HepG2 (cell line): ENCODE results near the gene SDC4. TPM values are rescaled to one million over a fixed set of nuclear protein-coding genes. Genes with fewer than 3 reads are reported as not detected.
A peak's percentile ranks its signal among the peaks of the same experiment; 100 is the strongest.

ENCODE experiments used
- ATF7-NPFF ChIP-seq: sonication (generic); formaldehyde crosslinking; IDR thresholded peaks from 2 replicates; pipeline ENCODE4 v1.8.1; 2023; ENCODE audit warnings: mild to moderate bottlenecking, low read depth, missing genetic modification reagents, moderate library complexity
- CHCHD3 ChIP-seq: sonication (generic); formaldehyde crosslinking; IDR thresholded peaks from 2 replicates; pipeline ENCODE4 v1.8.0; 2022; ENCODE audit warnings: mild to moderate bottlenecking, missing genetic modification reagents, moderate library complexity
- FOXO1 ChIP-seq: sonication (generic); formaldehyde crosslinking; IDR thresholded peaks from 2 replicates; pipeline ENCODE4 v1.4.0; 2020; ENCODE audit warnings: missing genetic modification reagents
- HDAC2 ChIP-seq: sonication (generic); formaldehyde crosslinking; IDR thresholded peaks from 2 replicates; pipeline ENCODE4 v1.4.0; 2020; ENCODE audit warnings: missing genetic modification reagents
- HNRNPL ChIP-seq: fragments of 200-400 bp; formaldehyde crosslinking; IDR thresholded peaks from 2 replicates; pipeline ENCODE4 v1.6.1; 2017; ENCODE audit warnings: mild to moderate bottlenecking, low read depth, low read length
- HNRNPUL1 ChIP-seq: fragments of 200-400 bp; formaldehyde crosslinking; IDR thresholded peaks from 2 replicates; pipeline ENCODE4 v1.6.1; 2017; ENCODE audit warnings: low read depth, mild to moderate bottlenecking, low read length, moderate library complexity
- JDP2 ChIP-seq: sonication (generic); formaldehyde crosslinking; IDR thresholded peaks from 2 replicates; pipeline ENCODE4 v1.8.1; 2022; ENCODE audit warnings: missing genetic modification reagents, borderline replicate concordance
- KMT2B ChIP-seq: IDR thresholded peaks from 2 replicates; pipeline ENCODE4 v1.6.1; 2016; ENCODE audit warnings: missing genetic modification reagents, missing compliant biosample characterization
- MLLT10 ChIP-seq: sonication (generic); formaldehyde crosslinking; IDR thresholded peaks from 2 replicates; pipeline ENCODE4 v1.4.0; 2020; ENCODE audit warnings: missing genetic modification reagents
- NCOR1 ChIP-seq: fragments of 200-600 bp; sonication (generic); IDR thresholded peaks from 2 replicates; pipeline ENCODE4 v1.7.0; 2017; ENCODE audit warnings: antibody characterized with exemption, low read length, borderline replicate concordance
- NR2F6 ChIP-seq, 2 experiments: IDR thresholded peaks; 2 replicates each; pipeline ENCODE4 v1.6.1; 2016; ENCODE audit warnings: antibody characterized with exemption in 1 of 2, mild to moderate bottlenecking in 1 of 2
- REXO4 ChIP-seq: sonication (generic); formaldehyde crosslinking; IDR thresholded peaks from 2 replicates; pipeline ENCODE4 v1.8.0; 2022; ENCODE audit warnings: missing genetic modification reagents, mild to moderate bottlenecking, borderline replicate concordance
- SAP130 ChIP-seq: IDR thresholded peaks from 2 replicates; pipeline ENCODE4 v1.6.1; 2016; ENCODE audit warnings: low read depth
- SMAD9 ChIP-seq: sonication (generic); formaldehyde crosslinking; IDR thresholded peaks from 2 replicates; pipeline ENCODE4 v1.5.1; 2020; ENCODE audit warnings: mild to moderate bottlenecking, missing genetic modification reagents
- TBX2 ChIP-seq: sonication (generic); formaldehyde crosslinking; IDR thresholded peaks from 2 replicates; pipeline ENCODE4 v1.5.0; 2020; ENCODE audit warnings: missing genetic modification reagents, mild to moderate bottlenecking, borderline replicate concordance
- XBP1 ChIP-seq: sonication (generic); formaldehyde crosslinking; IDR thresholded peaks from 2 replicates; pipeline ENCODE4 v1.5.0; 2020; ENCODE audit warnings: missing genetic modification reagents
- YEATS2 ChIP-seq: sonication (generic); formaldehyde crosslinking; IDR thresholded peaks from 2 replicates; pipeline ENCODE4 v1.4.0; 2020; ENCODE audit warnings: missing genetic modification reagents, borderline replicate concordance
- ZBTB7B ChIP-seq: sonication (generic); formaldehyde crosslinking; IDR thresholded peaks from 2 replicates; pipeline ENCODE4 v1.4.0; 2020; ENCODE audit warnings: missing genetic modification reagents
- polyA plus RNA-seq, 8 experiments: library from polyadenylated mRNA; depleted of rRNA in 3 of 8; stranded (reverse) in 7 of 8; unstranded in 1 of 8; fragments of >200 nt; fragmentation: Illumina TruSeq in 4 of 8; extraction: Trizol in 4 of 8; gene quantifications; 2 replicates each; pipeline versions ENCODE4 v1.2.1 to v1.2.3, GENCODE V29; 2011 to 2016; ENCODE audit warnings: low read depth in 4 of 8, missing spikeins in 1 of 8, mixed read lengths in 1 of 8; ENCODE audit not compliant: insufficient read depth in 1 of 8
- total RNA-seq, 5 experiments: library from RNA; depleted of rRNA; stranded (reverse); fragments of >200 nt; fragmentation: Illumina TruSeq; extraction: Trizol; gene quantifications; 2 replicates each; pipeline ENCODE4 v1.2.3, GENCODE V29; 2016; ENCODE audit warnings: low read depth in 1 of 5
- TF ChIP-seq, protein P1 (sequence below): sonication (generic); formaldehyde crosslinking; IDR thresholded peaks from 2 replicates; pipeline ENCODE4 v1.9.0; 2022; ENCODE audit warnings: missing genetic modification reagents, mild to moderate bottlenecking, borderline replicate concordance
- TF ChIP-seq, protein P2 (sequence below): sonication (generic); formaldehyde crosslinking; IDR thresholded peaks from 2 replicates; pipeline ENCODE4 v1.5.1; 2020; ENCODE audit warnings: missing genetic modification reagents, mild to moderate bottlenecking, borderline replicate concordance
- TF ChIP-seq, protein P3 (sequence below): sonication (generic); formaldehyde crosslinking; IDR thresholded peaks from 2 replicates; pipeline ENCODE4 v1.4.0; 2020; ENCODE audit warnings: missing genetic modification reagents
- TF ChIP-seq, protein P4 (sequence below): IDR thresholded peaks from 2 replicates; pipeline ENCODE4 v1.6.1; 2016; ENCODE audit warnings: missing biosample characterization, missing genetic modification reagents, low read depth
- TF ChIP-seq, protein P5 (sequence below): sonication (generic); formaldehyde crosslinking; IDR thresholded peaks from 2 replicates; pipeline ENCODE4 v1.4.0; 2020; ENCODE audit warnings: mild to moderate bottlenecking, missing genetic modification reagents, borderline replicate concordance

SDC4 gene
- total and polyA plus RNA-seq, 2 of the 13 experiments (the other 11 are each of a cell fraction or from before 2014, with no cell fraction given) = 49.0 to 65.1 TPM

DNA sequence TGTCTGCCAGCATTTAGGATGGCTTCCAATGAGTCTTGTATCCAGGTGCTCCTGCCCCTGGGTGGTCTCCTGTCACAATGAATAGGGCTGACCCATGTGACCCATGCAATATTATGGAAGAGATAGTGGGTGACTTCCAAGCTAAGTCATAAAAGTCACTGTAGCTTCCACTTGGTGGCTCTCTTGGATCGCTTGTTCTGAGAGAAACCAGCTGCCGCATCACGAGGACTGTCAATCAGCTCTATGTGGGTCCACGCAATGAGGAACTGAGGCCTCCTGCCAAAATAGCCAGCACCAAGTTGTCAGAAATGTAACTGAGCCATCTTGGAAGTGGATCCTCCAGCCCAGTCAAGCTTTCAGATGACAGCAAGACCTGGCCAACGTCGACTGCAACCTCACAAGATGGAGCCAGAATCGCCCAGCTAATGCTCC, 25.3 kb downstream of the SDC4 start (continued):
- TF ChIP-seq, protein P1, sequence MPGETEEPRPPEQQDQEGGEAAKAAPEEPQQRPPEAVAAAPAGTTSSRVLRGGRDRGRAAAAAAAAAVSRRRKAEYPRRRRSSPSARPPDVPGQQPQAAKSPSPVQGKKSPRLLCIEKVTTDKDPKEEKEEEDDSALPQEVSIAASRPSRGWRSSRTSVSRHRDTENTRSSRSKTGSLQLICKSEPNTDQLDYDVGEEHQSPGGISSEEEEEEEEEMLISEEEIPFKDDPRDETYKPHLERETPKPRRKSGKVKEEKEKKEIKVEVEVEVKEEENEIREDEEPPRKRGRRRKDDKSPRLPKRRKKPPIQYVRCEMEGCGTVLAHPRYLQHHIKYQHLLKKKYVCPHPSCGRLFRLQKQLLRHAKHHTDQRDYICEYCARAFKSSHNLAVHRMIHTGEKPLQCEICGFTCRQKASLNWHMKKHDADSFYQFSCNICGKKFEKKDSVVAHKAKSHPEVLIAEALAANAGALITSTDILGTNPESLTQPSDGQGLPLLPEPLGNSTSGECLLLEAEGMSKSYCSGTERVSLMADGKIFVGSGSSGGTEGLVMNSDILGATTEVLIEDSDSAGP (CRISPR knock-in tag) = peak; percentile 49; the same call in 1 of the 2 replicates
- TF ChIP-seq, protein P2, sequence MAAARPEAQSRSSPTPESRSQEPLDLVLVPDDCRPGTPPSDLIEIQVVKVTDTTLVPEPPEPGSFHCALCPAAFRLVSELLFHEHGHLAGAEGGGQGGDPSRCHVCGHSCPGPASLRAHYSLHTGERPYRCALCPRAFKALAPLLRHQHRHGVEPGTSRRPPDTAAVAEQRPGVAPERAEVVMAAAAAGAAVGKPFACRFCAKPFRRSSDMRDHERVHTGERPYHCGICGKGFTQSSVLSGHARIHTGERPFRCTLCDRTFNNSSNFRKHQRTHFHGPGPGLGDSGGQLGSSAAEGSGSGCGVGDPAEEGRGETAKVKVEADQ (CRISPR knock-in tag) = no peak
- no peak for TF ChIP-seq REXO4 (CRISPR knock-in tag)
- TF ChIP-seq, protein P3, sequence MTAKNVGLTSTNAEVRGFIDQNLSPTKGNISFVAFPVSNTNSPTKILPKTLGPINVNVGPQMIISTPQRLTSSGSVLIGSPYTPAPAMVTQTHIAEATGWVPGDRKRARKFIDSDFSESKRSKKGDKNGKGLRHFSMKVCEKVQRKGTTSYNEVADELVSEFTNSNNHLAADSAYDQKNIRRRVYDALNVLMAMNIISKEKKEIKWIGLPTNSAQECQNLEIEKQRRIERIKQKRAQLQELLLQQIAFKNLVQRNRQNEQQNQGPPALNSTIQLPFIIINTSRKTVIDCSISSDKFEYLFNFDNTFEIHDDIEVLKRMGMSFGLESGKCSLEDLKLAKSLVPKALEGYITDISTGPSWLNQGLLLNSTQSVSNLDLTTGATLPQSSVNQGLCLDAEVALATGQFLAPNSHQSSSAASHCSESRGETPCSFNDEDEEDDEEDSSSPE = no peak
- no peak for TF ChIP-seq HNRNPUL1
- peak; percentile 53; the same call in 1 of the 2 replicates for TF ChIP-seq KMT2B (CRISPR knock-in tag)
- TF ChIP-seq YEATS2 (CRISPR knock-in tag) = peak; percentile 49; the same call in 1 of the 2 replicates
- TF ChIP-seq, protein P4, sequence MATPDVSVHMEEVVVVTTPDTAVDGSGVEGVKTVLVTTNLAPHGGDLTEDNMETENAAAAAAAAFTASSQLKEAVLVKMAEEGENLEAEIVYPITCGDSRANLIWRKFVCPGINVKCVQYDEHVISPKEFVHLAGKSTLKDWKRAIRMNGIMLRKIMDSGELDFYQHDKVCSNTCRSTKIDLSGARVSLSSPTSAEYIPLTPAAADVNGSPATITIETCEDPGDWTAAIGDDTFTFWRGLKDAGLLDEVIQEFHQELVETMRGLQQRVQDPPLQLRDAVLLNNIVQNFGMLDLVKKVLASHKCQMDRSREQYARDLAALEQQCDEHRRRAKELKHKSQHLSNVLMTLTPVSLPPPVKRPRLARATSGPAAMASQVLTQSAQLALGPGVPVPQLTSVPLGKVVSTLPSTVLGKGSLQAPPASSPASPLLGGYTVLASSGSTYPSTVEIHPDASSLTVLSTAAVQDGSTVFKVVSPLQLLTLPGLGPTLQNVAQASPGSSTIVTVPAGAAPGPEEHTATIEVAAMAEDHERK (CRISPR knock-in tag) = no peak
- TF ChIP-seq, protein P5, sequence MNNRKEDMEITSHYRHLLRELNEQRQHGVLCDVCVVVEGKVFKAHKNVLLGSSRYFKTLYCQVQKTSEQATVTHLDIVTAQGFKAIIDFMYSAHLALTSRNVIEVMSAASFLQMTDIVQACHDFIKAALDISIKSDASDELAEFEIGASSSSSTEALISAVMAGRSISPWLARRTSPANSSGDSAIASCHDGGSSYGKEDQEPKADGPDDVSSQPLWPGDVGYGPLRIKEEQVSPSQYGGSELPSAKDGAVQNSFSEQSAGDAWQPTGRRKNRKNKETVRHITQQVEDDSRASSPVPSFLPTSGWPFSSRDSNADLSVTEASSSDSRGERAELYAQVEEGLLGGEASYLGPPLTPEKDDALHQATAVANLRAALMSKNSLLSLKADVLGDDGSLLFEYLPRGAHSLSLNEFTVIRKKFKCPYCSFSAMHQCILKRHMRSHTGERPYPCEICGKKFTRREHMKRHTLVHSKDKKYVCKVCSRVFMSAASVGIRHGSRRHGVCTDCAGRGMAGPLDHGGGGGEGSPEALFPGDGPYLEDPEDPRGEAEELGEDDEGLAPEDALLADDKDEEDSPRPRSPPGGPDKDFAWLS (CRISPR knock-in tag) = no peak
- TF ChIP-seq XBP1 (CRISPR knock-in tag) = no peak
- no peak for TF ChIP-seq NCOR1
- TF ChIP-seq HDAC2 (CRISPR knock-in tag) = peak; percentile 43; the same call in 1 of the 2 replicates
- TF ChIP-seq CHCHD3 (CRISPR knock-in tag) = no peak
- TF ChIP-seq SMAD9 (CRISPR knock-in tag) = no peak
- TF ChIP-seq FOXO1 (CRISPR knock-in tag) = peak; percentile 54; the same call in 1 of the 2 replicates
- TF ChIP-seq MLLT10 (CRISPR knock-in tag) = no peak
- TF ChIP-seq NR2F6 (IDR thresholded peaks at IDR 0.05) = no peak
- peak; percentile 79 for TF ChIP-seq NR2F6 (CRISPR knock-in tag; IDR thresholded peaks at IDR 0.05)
- TF ChIP-seq HNRNPL = no peak
- 0 out of 2 replicates have a peak, but pooled peaks have one; percentile 33 for TF ChIP-seq ATF7-NPFF (CRISPR knock-in tag)
- peak; percentile 71 for TF ChIP-seq SAP130
- no peak for TF ChIP-seq JDP2 (CRISPR knock-in tag)
- TF ChIP-seq TBX2 (CRISPR knock-in tag) = no peak
- TF ChIP-seq ZBTB7B (CRISPR knock-in tag) = peak; percentile 64
